Breast epithelium (tissue), 4 donors: ENCODE results near the gene ALK. TPM values are rescaled to one million over a fixed set of nuclear protein-coding genes. Genes with fewer than 3 reads are reported as not detected.

Source experiments
- DNase-seq, 2 donors: peaks; one replicate each; pipeline ENCODE4 v3.0.0-alpha.2; 2019; ENCODE audit warnings: low spot score in 2 of 2
- H3K27ac ChIP-seq, 2 donors: fragments of 200-600 bp; sonication (generic) in 1 of 2; one replicate each; pipeline ENCODE4 v1.5.1; 2016 to 2019; ENCODE audit warnings: mild to moderate bottlenecking in 1 of 2
- H3K27me3 ChIP-seq, 2 donors: fragments of 200-600 bp; sonication (generic) in 1 of 2; one replicate each; pipeline versions ENCODE4 v1.5.1 to v1.6.0; 2017 to 2019; ENCODE audit warnings: control low read depth in 1 of 2, mild to moderate bottlenecking in 1 of 2
- H3K36me3 ChIP-seq: fragments of 200-600 bp; one replicate; pipeline ENCODE4 v1.5.1; 2019
- H3K4me1 ChIP-seq, 2 donors: fragments of 200-600 bp; sonication (generic); one replicate each; pipeline ENCODE4 v1.5.1; 2016 to 2019; ENCODE audit warnings: control low read depth in 1 of 2
- H3K4me3 ChIP-seq, 3 donors: fragments of 200-600 bp; sonication (generic); 1 replicate in 2 of 3; 2 replicates in 1 of 3; pipeline ENCODE4 v1.5.1; 2016 to 2019; ENCODE audit warnings: mild to moderate bottlenecking in 3 of 3, moderate library complexity in 2 of 3
- H3K9me3 ChIP-seq, 2 donors: fragments of 200-600 bp; sonication (generic) in 1 of 2; one replicate each; pipeline ENCODE4 v1.5.1; 2016 to 2019; ENCODE audit warnings: control low read depth in 1 of 2
- POLR2A ChIP-seq: fragments of 450-650 bp; IDR thresholded peaks from one replicate; pipeline ENCODE4 v1.6.1; 2016; ENCODE audit warnings: antibody characterized with exemption, mild to moderate bottlenecking, moderate library complexity
- POLR2AphosphoS5 ChIP-seq, 3 donors: sonication (generic); formaldehyde crosslinking; IDR thresholded peaks; one replicate each; pipeline ENCODE4 v1.6.1; 2017; ENCODE audit warnings: antibody characterized with exemption in 3 of 3
- intact Hi-C: fragments of 100-400 bp; cut with DNase I; formaldehyde crosslinking; loops from one replicate; pipeline ENCODE4 v1.15.1; 2023; ENCODE audit warnings: low total_unique reads
- total RNA-seq, 3 donors: library from RNA; depleted of rRNA; stranded (reverse); fragments of >200 nt; gene quantifications; one replicate each; pipeline ENCODE4 v1.1.0, GENCODE V29; 2016
- TF ChIP-seq, protein P1 (sequence below), 3 donors: fragments of 450-650 bp; IDR thresholded peaks; one replicate each; pipeline ENCODE4 v1.5.1; 2016 to 2017; ENCODE audit warnings: antibody characterized with exemption in 3 of 3, mild to moderate bottlenecking in 3 of 3, moderate library complexity in 3 of 3

The ALK gene
- total RNA-seq, 3 donors from 2014 or later = 0.33 to 5.6 (median 0.64) TPM

DNA sequence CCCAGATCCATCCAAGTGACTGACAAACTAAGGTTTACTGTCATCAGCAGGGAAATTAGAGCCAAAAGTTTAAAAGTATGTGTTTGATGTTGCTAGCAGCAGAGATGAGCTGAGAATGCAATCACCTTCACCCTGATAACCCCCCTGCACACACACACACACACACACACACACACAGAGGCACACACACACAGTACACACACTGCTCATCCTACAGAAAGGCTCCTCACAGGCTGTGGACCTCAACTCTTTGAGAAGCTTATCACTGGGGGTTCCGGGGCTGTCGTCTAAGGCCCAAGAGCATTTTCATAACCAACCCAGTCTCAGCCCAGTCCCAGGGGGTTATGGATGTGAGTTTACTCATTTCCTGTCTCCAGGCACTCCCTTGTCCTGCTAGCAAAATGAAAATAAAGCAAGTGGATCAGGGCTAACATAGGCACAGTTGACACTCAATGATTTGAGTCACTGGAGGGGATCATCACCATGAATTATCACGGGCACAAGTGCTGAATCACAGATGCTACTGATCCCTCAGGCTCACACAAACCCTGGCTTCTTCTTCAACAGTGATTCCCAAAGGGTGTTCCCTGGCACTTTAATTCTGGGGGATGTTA is 76.6 kb downstream of the ALK start:
- Histone ChIP-seq H3K27ac (no peak overlapping the region), H3K4me1 (no peaks in the 10 kb centered on the region), H3K36me3 (no peaks in the 10 kb centered on the region), H3K4me3 (no peak overlapping the region), H3K9me3 (no peaks in the 10 kb centered on the region), H3K27me3 (peaks cover 0 to 9% of the 10 kb centered on the region in 2 donors)
- no peak for DNase-seq
- intact Hi-C loops = no loop called here
- TF ChIP-seq POLR2AphosphoS5 (IDR thresholded peaks at IDR 0.05) (no peak), POLR2A (no peak)
- TF ChIP-seq, protein P1, sequence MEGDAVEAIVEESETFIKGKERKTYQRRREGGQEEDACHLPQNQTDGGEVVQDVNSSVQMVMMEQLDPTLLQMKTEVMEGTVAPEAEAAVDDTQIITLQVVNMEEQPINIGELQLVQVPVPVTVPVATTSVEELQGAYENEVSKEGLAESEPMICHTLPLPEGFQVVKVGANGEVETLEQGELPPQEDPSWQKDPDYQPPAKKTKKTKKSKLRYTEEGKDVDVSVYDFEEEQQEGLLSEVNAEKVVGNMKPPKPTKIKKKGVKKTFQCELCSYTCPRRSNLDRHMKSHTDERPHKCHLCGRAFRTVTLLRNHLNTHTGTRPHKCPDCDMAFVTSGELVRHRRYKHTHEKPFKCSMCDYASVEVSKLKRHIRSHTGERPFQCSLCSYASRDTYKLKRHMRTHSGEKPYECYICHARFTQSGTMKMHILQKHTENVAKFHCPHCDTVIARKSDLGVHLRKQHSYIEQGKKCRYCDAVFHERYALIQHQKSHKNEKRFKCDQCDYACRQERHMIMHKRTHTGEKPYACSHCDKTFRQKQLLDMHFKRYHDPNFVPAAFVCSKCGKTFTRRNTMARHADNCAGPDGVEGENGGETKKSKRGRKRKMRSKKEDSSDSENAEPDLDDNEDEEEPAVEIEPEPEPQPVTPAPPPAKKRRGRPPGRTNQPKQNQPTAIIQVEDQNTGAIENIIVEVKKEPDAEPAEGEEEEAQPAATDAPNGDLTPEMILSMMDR (IDR thresholded peaks at IDR 0.05) = no peak

DNA sequence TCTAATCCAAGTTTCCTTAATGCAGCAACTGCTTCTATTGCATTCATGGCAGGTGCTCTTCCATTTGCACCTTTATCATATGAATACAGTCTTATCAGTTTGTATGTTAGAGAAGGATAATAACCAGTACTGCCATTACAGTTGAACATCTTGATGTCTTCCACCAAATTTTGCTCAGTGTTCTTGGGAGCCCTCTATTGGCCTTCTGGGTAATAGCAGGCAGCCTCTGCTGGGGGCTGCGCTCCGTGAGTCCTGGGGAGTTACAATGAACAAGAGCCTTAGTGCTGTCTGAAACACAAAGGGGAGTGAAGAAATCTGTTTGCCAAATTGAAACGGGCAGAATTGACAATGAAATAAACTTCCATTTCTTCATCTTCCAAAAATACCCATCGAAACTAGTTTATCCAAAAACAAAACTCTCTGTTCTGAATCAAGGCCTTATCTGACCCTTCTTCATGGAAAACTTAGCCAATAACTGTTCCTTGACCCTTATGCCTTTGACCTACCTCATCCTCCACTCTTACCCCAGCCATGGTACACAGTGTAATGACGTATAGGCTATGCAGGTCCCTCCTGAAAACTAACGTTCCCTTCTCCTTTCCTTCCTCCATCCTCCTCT is 79.9 kb downstream of the ALK start:
- H3K36me3 ChIP-seq = no peaks in the 10 kb centered on the region
- peaks cover 3 to 10% of the 10 kb centered on the region in 2 donors for H3K9me3 ChIP-seq
- TF ChIP-seq, protein P1 (IDR thresholded peaks at IDR 0.05) = peak in 2 of 3 donors; percentile 60 to 74
- TF ChIP-seq POLR2A = no peak
- H3K27ac ChIP-seq = no peak overlapping the region
- intact Hi-C loops = no loop called here
- no peaks in the 10 kb centered on the region for H3K4me1 ChIP-seq
- DNase-seq = no peak
- peaks cover 0 to 6% of the 10 kb centered on the region in 2 donors for H3K27me3 ChIP-seq
- no peak overlapping the region for H3K4me3 ChIP-seq

- no peaks in the 10 kb centered on the region for H3K36me3 ChIP-seq
- no peak for TF ChIP-seq POLR2AphosphoS5 (IDR thresholded peaks at IDR 0.05)
- TF ChIP-seq POLR2A = no peak
- TF ChIP-seq, protein P1 (IDR thresholded peaks at IDR 0.05) = no peak
- no peaks in the 10 kb centered on the region for H3K4me1 ChIP-seq
- H3K4me3 ChIP-seq = no peak overlapping the region
- H3K9me3 ChIP-seq = peaks cover 6 to 10% of the 10 kb centered on the region in 2 donors
- peaks cover 0 to 6% of the 10 kb centered on the region in 2 donors for H3K27me3 ChIP-seq
- no peak for DNase-seq
- no peak overlapping the region for H3K27ac ChIP-seq
- intact Hi-C loops = no loop called here
These were observed 82.1 kb downstream of the ALK start for GRCh38 chr2:29839306-29839705.

DNA sequence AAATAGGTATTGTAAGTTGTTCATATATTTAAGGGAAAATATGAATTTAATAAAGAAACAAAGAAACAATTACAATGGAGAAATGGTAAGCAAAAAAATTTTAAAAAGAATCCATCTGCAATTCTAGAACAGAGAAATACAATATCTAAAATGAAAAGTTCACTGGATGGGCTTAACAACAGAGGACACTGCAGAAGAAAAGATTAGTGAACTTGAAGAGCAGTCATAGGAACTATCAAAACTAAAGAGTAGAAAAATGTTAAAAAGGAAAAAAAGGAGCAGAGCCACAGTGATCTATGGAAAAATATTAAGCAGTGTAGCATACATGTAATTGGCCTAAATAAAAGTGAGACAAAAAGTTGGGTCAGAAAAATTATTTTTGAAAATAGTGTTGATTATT is 83.5 kb downstream of the ALK start:
- Histone ChIP-seq H3K9me3 (peaks cover 6 to 10% of the 10 kb centered on the region in 2 donors), H3K4me3 (no peak overlapping the region), H3K4me1 (no peaks in the 10 kb centered on the region), H3K27ac (no peak overlapping the region), H3K27me3 (peaks cover 0 to 6% of the 10 kb centered on the region in 2 donors), H3K36me3 (no peaks in the 10 kb centered on the region)
- no peak for DNase-seq
- TF ChIP-seq, protein P1 (IDR thresholded peaks at IDR 0.05) = no peak
- TF ChIP-seq POLR2AphosphoS5 (IDR thresholded peaks at IDR 0.05) (no peak), POLR2A (no peak)
- intact Hi-C loops = no loop called here

- no peaks in the 10 kb centered on the region for H3K36me3 ChIP-seq
- H3K27me3 ChIP-seq = no peaks in the 10 kb centered on the region
- H3K27ac ChIP-seq = peak overlapping the region in 1 of 2 donors; percentile 27
- no peak for DNase-seq
- intact Hi-C loops = no loop called here
- H3K9me3 ChIP-seq = peaks cover 6 to 10% of the 10 kb centered on the region in 2 donors
- TF ChIP-seq POLR2A (no peak), POLR2AphosphoS5 (IDR thresholded peaks at IDR 0.05) (no peak)
- TF ChIP-seq, protein P1 (IDR thresholded peaks at IDR 0.05) = no peak
- no peak overlapping the region for H3K4me3 ChIP-seq
- no peaks in the 10 kb centered on the region for H3K4me1 ChIP-seq
These were observed 86.8 kb downstream of the ALK start for GRCh38 chr2:29834624-29835023.
